ENCODE results near the gene TMEM221. TPM values are rescaled to one million over a fixed set of nuclear protein-coding genes. Genes with fewer than 3 reads are reported as not detected.

The TMEM221 gene
- total and polyA plus RNA-seq, 10 of the 15 experiments (the other 5 are each of a cell fraction or from before 2014, with no cell fraction given), result 0.04 to 0.24 TPM; not detected in 8

DNA sequence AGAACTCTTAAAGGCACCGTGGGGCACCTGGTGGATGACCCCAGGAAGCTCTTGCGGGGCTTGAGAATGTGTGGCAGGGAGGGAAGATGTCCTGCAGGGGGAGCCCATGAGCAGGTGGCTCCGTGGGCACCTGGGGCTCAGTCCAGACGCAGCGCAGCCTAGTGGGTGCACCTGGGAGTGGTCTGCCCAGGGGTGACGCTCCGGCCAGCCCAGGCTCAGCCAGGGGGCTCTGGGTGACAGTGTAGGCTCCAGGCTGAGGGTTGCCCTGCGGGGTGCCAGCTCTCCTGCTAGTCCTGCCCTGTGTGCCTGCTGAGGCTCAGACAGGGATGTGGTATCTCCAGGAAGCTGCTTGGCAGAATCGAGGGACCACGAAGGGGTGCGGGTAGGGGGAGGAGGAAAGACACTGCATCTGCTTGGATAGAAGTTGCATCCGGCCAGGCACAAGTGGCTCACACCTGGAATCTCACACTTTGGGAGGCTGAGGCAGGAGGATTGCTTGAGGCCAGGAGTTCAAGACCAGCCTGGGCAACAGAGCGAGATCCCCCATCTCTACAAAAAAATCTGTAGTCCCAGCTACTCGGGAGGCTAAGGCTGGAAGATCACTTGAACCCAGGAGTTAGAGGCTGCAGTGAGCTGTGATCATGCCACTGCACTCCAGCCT, 48.0 kb upstream of the TMEM221 start (continued):
- no peak for TF ChIP-seq E2F8 (IDR thresholded peaks at IDR 0.05; ENCODE audit: low read depth, partially characterized antibody)
- TF ChIP-seq ZNF274 (IDR thresholded peaks at IDR 0.05; ENCODE audit: insufficient read depth, insufficient read length), result no peak
- no peak for TF ChIP-seq WRNIP1 (IDR thresholded peaks at IDR 0.05; ENCODE audit: borderline replicate concordance, low read depth, low read length)
- no peak for TF ChIP-seq BACH1 (IDR thresholded peaks at IDR 0.05; ENCODE audit: borderline replicate concordance)
- TF ChIP-seq NFXL1 (IDR thresholded peaks at IDR 0.05; ENCODE audit: borderline replicate concordance), result no peak
- no peak for TF ChIP-seq JUND (IDR thresholded peaks at IDR 0.05; ENCODE audit: low read depth, low read length)
- TF ChIP-seq CHD4 (IDR thresholded peaks at IDR 0.05), result no peak
- TF ChIP-seq SMARCA5 (IDR thresholded peaks at IDR 0.05), result peak; percentile 96
- no peak for TF ChIP-seq DPF2 (IDR thresholded peaks at IDR 0.05)
- TF ChIP-seq, protein P1, sequence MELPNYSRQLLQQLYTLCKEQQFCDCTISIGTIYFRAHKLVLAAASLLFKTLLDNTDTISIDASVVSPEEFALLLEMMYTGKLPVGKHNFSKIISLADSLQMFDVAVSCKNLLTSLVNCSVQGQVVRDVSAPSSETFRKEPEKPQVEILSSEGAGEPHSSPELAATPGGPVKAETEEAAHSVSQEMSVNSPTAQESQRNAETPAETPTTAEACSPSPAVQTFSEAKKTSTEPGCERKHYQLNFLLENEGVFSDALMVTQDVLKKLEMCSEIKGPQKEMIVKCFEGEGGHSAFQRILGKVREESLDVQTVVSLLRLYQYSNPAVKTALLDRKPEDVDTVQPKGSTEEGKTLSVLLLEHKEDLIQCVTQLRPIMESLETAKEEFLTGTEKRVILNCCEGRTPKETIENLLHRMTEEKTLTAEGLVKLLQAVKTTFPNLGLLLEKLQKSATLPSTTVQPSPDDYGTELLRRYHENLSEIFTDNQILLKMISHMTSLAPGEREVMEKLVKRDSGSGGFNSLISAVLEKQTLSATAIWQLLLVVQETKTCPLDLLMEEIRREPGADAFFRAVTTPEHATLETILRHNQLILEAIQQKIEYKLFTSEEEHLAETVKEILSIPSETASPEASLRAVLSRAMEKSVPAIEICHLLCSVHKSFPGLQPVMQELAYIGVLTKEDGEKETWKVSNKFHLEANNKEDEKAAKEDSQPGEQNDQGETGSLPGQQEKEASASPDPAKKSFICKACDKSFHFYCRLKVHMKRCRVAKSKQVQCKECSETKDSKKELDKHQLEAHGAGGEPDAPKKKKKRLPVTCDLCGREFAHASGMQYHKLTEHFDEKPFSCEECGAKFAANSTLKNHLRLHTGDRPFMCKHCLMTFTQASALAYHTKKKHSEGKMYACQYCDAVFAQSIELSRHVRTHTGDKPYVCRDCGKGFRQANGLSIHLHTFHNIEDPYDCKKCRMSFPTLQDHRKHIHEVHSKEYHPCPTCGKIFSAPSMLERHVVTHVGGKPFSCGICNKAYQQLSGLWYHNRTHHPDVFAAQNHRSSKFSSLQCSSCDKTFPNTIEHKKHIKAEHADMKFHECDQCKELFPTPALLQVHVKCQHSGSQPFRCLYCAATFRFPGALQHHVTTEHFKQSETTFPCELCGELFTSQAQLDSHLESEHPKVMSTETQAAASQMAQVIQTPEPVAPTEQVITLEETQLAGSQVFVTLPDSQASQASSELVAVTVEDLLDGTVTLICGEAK (IDR thresholded peaks at IDR 0.05; ENCODE audit: borderline replicate concordance), result no peak
- no peak for TF ChIP-seq MTA2 (IDR thresholded peaks at IDR 0.05; ENCODE audit: low read depth)
- no peak for TF ChIP-seq NRF1 (conservative IDR thresholded peaks at IDR 0.05; ENCODE audit: low read depth, low read length)
- TF ChIP-seq ZNF622 (IDR thresholded peaks at IDR 0.05), result no peak
- peak; percentile 77 for TF ChIP-seq YY1 (IDR thresholded peaks at IDR 0.05; ENCODE audit: low read depth, low read length)
- TF ChIP-seq HDAC2 (IDR thresholded peaks at IDR 0.05), result no peak
- TF ChIP-seq CREM (IDR thresholded peaks at IDR 0.05; ENCODE audit: low read depth), result peak; percentile 42; the same call in 1 of the 2 replicates
- TF ChIP-seq CHD1 (IDR thresholded peaks at IDR 0.05; ENCODE audit: low read depth, low read length), result no peak
- peak; percentile 98 to 100 (median 99) for TF ChIP-seq CTCF (IDR thresholded peaks at IDR 0.05 in 2 of 3, conservative IDR thresholded peaks at IDR 0.05 in 1 of 3; ENCODE audit: control insufficient read depth in 2 of 3, extremely low read depth in 1 of 3, insufficient read depth in 1 of 3, low read depth in 3 of 3, low read length in 3 of 3)
- TF ChIP-seq EGR1 (IDR thresholded peaks at IDR 0.05; ENCODE audit: borderline replicate concordance in 1 of 2, low read depth in 2 of 2, low read length in 2 of 2), result no peak
- TF ChIP-seq, protein P2, sequence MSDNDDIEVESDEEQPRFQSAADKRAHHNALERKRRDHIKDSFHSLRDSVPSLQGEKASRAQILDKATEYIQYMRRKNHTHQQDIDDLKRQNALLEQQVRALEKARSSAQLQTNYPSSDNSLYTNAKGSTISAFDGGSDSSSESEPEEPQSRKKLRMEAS (IDR thresholded peaks at IDR 0.05; ENCODE audit: low read depth, low read length), result no peak
- no peak for TF ChIP-seq FOXM1 (IDR thresholded peaks at IDR 0.05; ENCODE audit: low read depth, low read length)
- no peak for TF ChIP-seq EZH2 (IDR thresholded peaks at IDR 0.05; ENCODE audit: borderline replicate concordance, control insufficient read depth, low read depth, low read length)
- TF ChIP-seq TAF1 (IDR thresholded peaks at IDR 0.05; ENCODE audit: borderline replicate concordance, low read depth, low read length), result no peak
